RWPE2 (cell line): ENCODE data around the gene SAMMSON.

ENCODE experiments used
- ATAC-seq: fragments of 200-7000 bp; cut with Tn5 transposase; 3 replicates; pipeline ENCODE4 v1.9.1; 2021; ENCODE audit warnings: low read depth
- DNase-seq: peaks from one replicate; pipeline ENCODE4 v3.0.0-alpha.2; 2020; ENCODE audit warnings: low spot score
- H3K27ac ChIP-seq: fragments of 450-650 bp; 2 replicates; pipeline ENCODE4 v1.5.1; 2017; ENCODE audit warnings: mild to moderate bottlenecking; ENCODE audit not compliant: poor library complexity, severe bottlenecking
- H3K27me3 ChIP-seq: fragments of 250-450 bp; sonication (Bioruptor Pico); 2 replicates; pipeline ENCODE4 v1.5.1; 2021; ENCODE audit warnings: mild to moderate bottlenecking, moderate library complexity; ENCODE audit not compliant: insufficient read depth, poor library complexity, severe bottlenecking
- H3K36me3 ChIP-seq: fragments of 250-450 bp; sonication (Bioruptor Pico); 2 replicates; pipeline ENCODE4 v1.5.1; 2020; ENCODE audit warnings: low read depth, mild to moderate bottlenecking, moderate library complexity
- H3K4me1 ChIP-seq: fragments of 250-450 bp; sonication (Bioruptor Pico); 2 replicates; pipeline ENCODE4 v1.5.1; 2021; ENCODE audit warnings: mild to moderate bottlenecking, moderate library complexity; ENCODE audit not compliant: insufficient read depth, poor library complexity, severe bottlenecking
- H3K4me3 ChIP-seq: fragments of 250-450 bp; sonication (Bioruptor Pico); 2 replicates; pipeline ENCODE4 v1.5.1; 2021; ENCODE audit warnings: mild to moderate bottlenecking, moderate library complexity; ENCODE audit not compliant: severe bottlenecking
- H3K9me3 ChIP-seq: fragments of 250-450 bp; sonication (Bioruptor Pico); 2 replicates; pipeline ENCODE4 v1.5.1; 2021; ENCODE audit warnings: mild to moderate bottlenecking, moderate library complexity; ENCODE audit not compliant: severe bottlenecking
- TF ChIP-seq, protein P1 (sequence below): fragments of 450-650 bp; IDR thresholded peaks from one replicate; pipeline ENCODE4 v1.5.1; 2017; ENCODE audit warnings: mild to moderate bottlenecking, moderate library complexity; ENCODE audit not compliant: poor library complexity, severe bottlenecking

Gene SAMMSON

GRCh38 chr3:70086336-70086735 lies 86.8 kb downstream of the SAMMSON start:
- no peak for ATAC-seq
- TF ChIP-seq, protein P1, sequence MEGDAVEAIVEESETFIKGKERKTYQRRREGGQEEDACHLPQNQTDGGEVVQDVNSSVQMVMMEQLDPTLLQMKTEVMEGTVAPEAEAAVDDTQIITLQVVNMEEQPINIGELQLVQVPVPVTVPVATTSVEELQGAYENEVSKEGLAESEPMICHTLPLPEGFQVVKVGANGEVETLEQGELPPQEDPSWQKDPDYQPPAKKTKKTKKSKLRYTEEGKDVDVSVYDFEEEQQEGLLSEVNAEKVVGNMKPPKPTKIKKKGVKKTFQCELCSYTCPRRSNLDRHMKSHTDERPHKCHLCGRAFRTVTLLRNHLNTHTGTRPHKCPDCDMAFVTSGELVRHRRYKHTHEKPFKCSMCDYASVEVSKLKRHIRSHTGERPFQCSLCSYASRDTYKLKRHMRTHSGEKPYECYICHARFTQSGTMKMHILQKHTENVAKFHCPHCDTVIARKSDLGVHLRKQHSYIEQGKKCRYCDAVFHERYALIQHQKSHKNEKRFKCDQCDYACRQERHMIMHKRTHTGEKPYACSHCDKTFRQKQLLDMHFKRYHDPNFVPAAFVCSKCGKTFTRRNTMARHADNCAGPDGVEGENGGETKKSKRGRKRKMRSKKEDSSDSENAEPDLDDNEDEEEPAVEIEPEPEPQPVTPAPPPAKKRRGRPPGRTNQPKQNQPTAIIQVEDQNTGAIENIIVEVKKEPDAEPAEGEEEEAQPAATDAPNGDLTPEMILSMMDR, result no peak
- DNase-seq, result no peak

GRCh38 chr3:70090322-70090913 lies 90.9 kb downstream of the SAMMSON start:
- TF ChIP-seq, protein P1, result peak; percentile 88
- DNase-seq (no peak), ATAC-seq (no peak)
- Histone ChIP-seq H3K4me1 (no peaks in the 10 kb centered on the region), H3K4me3 (no peak overlapping the region), H3K36me3 (no peaks in the 10 kb centered on the region), H3K27ac (no peak overlapping the region), H3K9me3 (no peaks in the 10 kb centered on the region), H3K27me3 (peaks cover 5% of the 10 kb centered on the region)

More at GRCh38 chr3:70086336-70086735, 86.8 kb downstream of the SAMMSON start:
- Histone ChIP-seq H3K4me1 (no peaks in the 10 kb centered on the region), H3K27me3 (peaks cover 15% of the 10 kb centered on the region), H3K4me3 (no peak overlapping the region), H3K9me3 (no peaks in the 10 kb centered on the region), H3K36me3 (no peaks in the 10 kb centered on the region), H3K27ac (no peak overlapping the region)

DNA sequence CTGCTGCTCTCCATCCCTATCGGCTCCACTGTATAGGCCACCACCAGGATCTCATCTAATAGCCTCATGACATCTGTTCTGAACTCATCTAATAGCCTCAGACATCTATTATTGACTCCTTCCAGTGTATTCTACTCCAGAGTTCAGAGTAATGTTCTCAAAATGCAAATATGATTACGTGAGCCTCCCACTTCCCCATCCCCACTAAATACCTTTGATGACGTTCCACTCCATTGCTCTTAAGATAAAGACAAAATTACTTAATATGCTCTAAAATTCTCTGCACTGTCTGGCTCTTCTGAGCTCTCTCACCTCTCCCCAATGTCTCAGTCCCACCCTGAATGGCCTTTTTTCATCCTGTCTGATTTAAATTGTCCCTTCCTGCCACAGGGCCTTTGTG lies 94.7 kb downstream of the SAMMSON start:
- ATAC-seq, result no peak

GRCh38 chr3:70095260-70095659 lies 95.7 kb downstream of the SAMMSON start:
- Histone ChIP-seq H3K4me1 (no peaks in the 10 kb centered on the region), H3K36me3 (no peaks in the 10 kb centered on the region), H3K27ac (no peak overlapping the region), H3K27me3 (peaks cover 4% of the 10 kb centered on the region), H3K9me3 (no peaks in the 10 kb centered on the region), H3K4me3 (no peak overlapping the region)
- TF ChIP-seq, protein P1, result no peak
- ATAC-seq (no peak), DNase-seq (no peak)

More for the DNA sequence above, 94.7 kb downstream of the SAMMSON start:
- Histone ChIP-seq H3K9me3 (no peaks in the 10 kb centered on the region), H3K4me3 (no peak overlapping the region), H3K27me3 (peaks cover 4% of the 10 kb centered on the region), H3K4me1 (no peaks in the 10 kb centered on the region), H3K27ac (no peak overlapping the region), H3K36me3 (no peaks in the 10 kb centered on the region)
- DNase-seq, result no peak
- TF ChIP-seq, protein P1, result no peak

- Histone ChIP-seq H3K27me3 (peaks cover 5% of the 10 kb centered on the region), H3K4me1 (no peaks in the 10 kb centered on the region), H3K36me3 (no peaks in the 10 kb centered on the region), H3K9me3 (no peaks in the 10 kb centered on the region), H3K27ac (no peak overlapping the region), H3K4me3 (no peak overlapping the region)
- no peak for DNase-seq
- TF ChIP-seq, protein P1, result no peak
- ATAC-seq, result no peak
Measured at GRCh38 chr3:70096376-70097066, 97.0 kb downstream of the SAMMSON start.
